Thyroid gland (tissue), 4 donors: ENCODE results near the gene FAM72B.
"Not testable (repeated sequence)": the region's sequence is repeated elsewhere in the genome, so short reads cannot be mapped to it uniquely, and the experiment has no call there.

Experiments used
- POLR2A ChIP-seq, 2 donors: fragments of 450-650 bp; IDR thresholded peaks; one replicate each; pipeline ENCODE4 v1.6.1; 2017; ENCODE audit warnings: antibody characterized with exemption in 2 of 2, mild to moderate bottlenecking in 2 of 2, moderate library complexity in 1 of 2
- TF ChIP-seq, protein P1 (sequence below), 6 experiments: fragments of 200-600 bp in 3 of 6; fragments of 450-650 bp in 3 of 6; sonication (generic) in 3 of 6; IDR thresholded peaks; one replicate each; pipeline ENCODE4 v1.5.1; 2016 to 2019; ENCODE audit warnings: antibody characterized with exemption in 6 of 6, mild to moderate bottlenecking in 2 of 6, inconsistent platforms in 1 of 6, moderate library complexity in 1 of 6

DNA sequence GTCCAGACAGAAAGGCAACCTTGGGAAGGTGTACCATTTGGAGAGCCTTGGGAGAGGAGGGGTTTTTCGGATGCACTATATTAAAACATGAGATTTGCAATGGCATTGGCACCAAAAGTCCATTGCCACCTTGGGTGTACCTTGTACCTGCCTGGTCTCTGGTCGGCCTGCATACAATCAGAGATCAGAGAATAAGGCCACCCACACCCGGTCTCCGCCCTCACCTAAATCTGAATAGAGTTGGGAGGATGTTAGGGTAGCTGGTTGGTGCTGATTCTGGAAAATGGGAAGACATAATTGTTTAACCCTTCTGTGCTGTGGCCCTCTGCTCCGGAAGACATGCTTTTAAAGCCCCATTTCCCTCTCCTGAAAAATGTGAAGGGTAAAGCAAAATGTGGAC, 3.8 kb upstream of the FAM72B start:
- TF ChIP-seq, protein P1, sequence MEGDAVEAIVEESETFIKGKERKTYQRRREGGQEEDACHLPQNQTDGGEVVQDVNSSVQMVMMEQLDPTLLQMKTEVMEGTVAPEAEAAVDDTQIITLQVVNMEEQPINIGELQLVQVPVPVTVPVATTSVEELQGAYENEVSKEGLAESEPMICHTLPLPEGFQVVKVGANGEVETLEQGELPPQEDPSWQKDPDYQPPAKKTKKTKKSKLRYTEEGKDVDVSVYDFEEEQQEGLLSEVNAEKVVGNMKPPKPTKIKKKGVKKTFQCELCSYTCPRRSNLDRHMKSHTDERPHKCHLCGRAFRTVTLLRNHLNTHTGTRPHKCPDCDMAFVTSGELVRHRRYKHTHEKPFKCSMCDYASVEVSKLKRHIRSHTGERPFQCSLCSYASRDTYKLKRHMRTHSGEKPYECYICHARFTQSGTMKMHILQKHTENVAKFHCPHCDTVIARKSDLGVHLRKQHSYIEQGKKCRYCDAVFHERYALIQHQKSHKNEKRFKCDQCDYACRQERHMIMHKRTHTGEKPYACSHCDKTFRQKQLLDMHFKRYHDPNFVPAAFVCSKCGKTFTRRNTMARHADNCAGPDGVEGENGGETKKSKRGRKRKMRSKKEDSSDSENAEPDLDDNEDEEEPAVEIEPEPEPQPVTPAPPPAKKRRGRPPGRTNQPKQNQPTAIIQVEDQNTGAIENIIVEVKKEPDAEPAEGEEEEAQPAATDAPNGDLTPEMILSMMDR (IDR thresholded peaks at IDR 0.05), result not testable (repeated sequence)
- TF ChIP-seq POLR2A (IDR thresholded peaks at IDR 0.05), result not testable (repeated sequence)
